ENCODE data around the gene RNF150.
"Not testable (repeated sequence)": the region's sequence is repeated elsewhere in the genome, so short reads cannot be mapped to it uniquely, and the experiment has no call there.

GRCh38 chr4:140810591-140811169 lies 322.6 kb downstream of the RNF150 start:
- TF ChIP-seq, protein P1, sequence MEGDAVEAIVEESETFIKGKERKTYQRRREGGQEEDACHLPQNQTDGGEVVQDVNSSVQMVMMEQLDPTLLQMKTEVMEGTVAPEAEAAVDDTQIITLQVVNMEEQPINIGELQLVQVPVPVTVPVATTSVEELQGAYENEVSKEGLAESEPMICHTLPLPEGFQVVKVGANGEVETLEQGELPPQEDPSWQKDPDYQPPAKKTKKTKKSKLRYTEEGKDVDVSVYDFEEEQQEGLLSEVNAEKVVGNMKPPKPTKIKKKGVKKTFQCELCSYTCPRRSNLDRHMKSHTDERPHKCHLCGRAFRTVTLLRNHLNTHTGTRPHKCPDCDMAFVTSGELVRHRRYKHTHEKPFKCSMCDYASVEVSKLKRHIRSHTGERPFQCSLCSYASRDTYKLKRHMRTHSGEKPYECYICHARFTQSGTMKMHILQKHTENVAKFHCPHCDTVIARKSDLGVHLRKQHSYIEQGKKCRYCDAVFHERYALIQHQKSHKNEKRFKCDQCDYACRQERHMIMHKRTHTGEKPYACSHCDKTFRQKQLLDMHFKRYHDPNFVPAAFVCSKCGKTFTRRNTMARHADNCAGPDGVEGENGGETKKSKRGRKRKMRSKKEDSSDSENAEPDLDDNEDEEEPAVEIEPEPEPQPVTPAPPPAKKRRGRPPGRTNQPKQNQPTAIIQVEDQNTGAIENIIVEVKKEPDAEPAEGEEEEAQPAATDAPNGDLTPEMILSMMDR (IDR thresholded peaks at IDR 0.05; ENCODE audit: control extremely low read depth in 1 of 3, insufficient read depth in 1 of 3, low read depth in 1 of 3, low read length in 3 of 3) = not testable (repeated sequence)
- TF ChIP-seq CBX5 (IDR thresholded peaks at IDR 0.05; ENCODE audit: low read depth, low read length); RXRA (IDR thresholded peaks at IDR 0.05; ENCODE audit: insufficient read depth, low read depth, low read length); TEAD4 (IDR thresholded peaks at IDR 0.05; ENCODE audit: low read depth, low read length); POLR2A (IDR thresholded peaks at IDR 0.05; ENCODE audit: control extremely low read depth in 1 of 2, low read depth in 2 of 2, low read length in 2 of 2); EP300 (IDR thresholded peaks at IDR 0.05; ENCODE audit: borderline replicate concordance in 1 of 2, low read depth in 2 of 2, low read length in 2 of 2); E2F6 (IDR thresholded peaks at IDR 0.05); RNF2 (IDR thresholded peaks at IDR 0.05; ENCODE audit: borderline replicate concordance, low read depth, low read length, missing control alignments, poor library complexity, severe bottlenecking); PHF8 (conservative IDR thresholded peaks at IDR 0.05; ENCODE audit: low read depth, low read length); TBP (IDR thresholded peaks at IDR 0.05; ENCODE audit: low read depth, low read length); YY1 (IDR thresholded peaks at IDR 0.05; ENCODE audit: low read depth, low read length); POLR2AphosphoS5 (IDR thresholded peaks at IDR 0.05; ENCODE audit: low read depth, low read length): not testable (repeated sequence)
- TF ChIP-seq, protein P2, sequence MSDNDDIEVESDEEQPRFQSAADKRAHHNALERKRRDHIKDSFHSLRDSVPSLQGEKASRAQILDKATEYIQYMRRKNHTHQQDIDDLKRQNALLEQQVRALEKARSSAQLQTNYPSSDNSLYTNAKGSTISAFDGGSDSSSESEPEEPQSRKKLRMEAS (IDR thresholded peaks at IDR 0.05) = not testable (repeated sequence)

All from H1 (cell line).